Activated CD4-positive, alpha-beta T cell treated with anti-CD3 and anti-CD28 coated beads for 36 hours (primary cell): ENCODE results near the gene PHC2. TPM values are rescaled to one million over a fixed set of nuclear protein-coding genes. Genes with fewer than 3 reads are reported as not detected.

Experiments used
- ATAC-seq: fragments of 200-7000 bp; cut with Tn5 transposase; one replicate; pipeline ENCODE4 v1.10.0; 2021; ENCODE audit warnings: mild to moderate bottlenecking, moderate library complexity
- CTCF ChIA-PET: fragments of 350-600 bp; sonication (Branson Sonifier 250); formaldehyde crosslinking; loops from one replicate; lab custom pipeline; 2021; ENCODE audit warnings: antibody characterized with exemption; lab: Charles Lee
- POLR2A ChIA-PET: fragments of 350-600 bp; sonication (Branson Sonifier 250); formaldehyde crosslinking; loops from one replicate; lab custom pipeline; 2021; ENCODE audit warnings: antibody characterized with exemption, inconsistent platforms; lab: Charles Lee
- DNase-seq: peaks from one replicate; pipeline ENCODE4 v3.0.0-alpha.2; 2020
- H3K27ac Mint-ChIP-seq: one replicate; pipeline ENCODE4 v1.8.0; 2021; ENCODE audit warnings: mixed read lengths
- H3K27me3 Mint-ChIP-seq: one replicate; pipeline ENCODE4 v1.8.0; 2021; ENCODE audit warnings: mixed read lengths
- H3K36me3 Mint-ChIP-seq: one replicate; pipeline ENCODE4 v1.8.0; 2021; ENCODE audit warnings: low read depth, mixed read lengths
- H3K4me1 Mint-ChIP-seq: one replicate; pipeline ENCODE4 v1.8.0; 2021; ENCODE audit warnings: mixed read lengths
- H3K4me3 Mint-ChIP-seq: one replicate; pipeline ENCODE4 v1.8.0; 2021; ENCODE audit warnings: mild to moderate bottlenecking, moderate library complexity, mixed read lengths
- H3K9me3 Mint-ChIP-seq: one replicate; pipeline ENCODE4 v1.8.0; 2021; ENCODE audit warnings: low read depth, mixed read lengths
- intact Hi-C, 2 experiments: fragments of 100-400 bp; cut with DNase I in 1 of 2; cut with micrococcal nuclease in 1 of 2; formaldehyde crosslinking; loops; one replicate each; pipeline versions ENCODE4 v1.14.2 to v1.15.1; 2022 to 2024; cut with DNase I, micrococcal nuclease
- total RNA-seq, 2 experiments: library from RNA; stranded (reverse); gene quantifications; one replicate each; pipeline ENCODE4 v1.2.3, GENCODE V29; 2021

PHC2 gene
- total RNA-seq, 2 experiments from 2014 or later, result 23.8 to 28.4 TPM

DNA sequence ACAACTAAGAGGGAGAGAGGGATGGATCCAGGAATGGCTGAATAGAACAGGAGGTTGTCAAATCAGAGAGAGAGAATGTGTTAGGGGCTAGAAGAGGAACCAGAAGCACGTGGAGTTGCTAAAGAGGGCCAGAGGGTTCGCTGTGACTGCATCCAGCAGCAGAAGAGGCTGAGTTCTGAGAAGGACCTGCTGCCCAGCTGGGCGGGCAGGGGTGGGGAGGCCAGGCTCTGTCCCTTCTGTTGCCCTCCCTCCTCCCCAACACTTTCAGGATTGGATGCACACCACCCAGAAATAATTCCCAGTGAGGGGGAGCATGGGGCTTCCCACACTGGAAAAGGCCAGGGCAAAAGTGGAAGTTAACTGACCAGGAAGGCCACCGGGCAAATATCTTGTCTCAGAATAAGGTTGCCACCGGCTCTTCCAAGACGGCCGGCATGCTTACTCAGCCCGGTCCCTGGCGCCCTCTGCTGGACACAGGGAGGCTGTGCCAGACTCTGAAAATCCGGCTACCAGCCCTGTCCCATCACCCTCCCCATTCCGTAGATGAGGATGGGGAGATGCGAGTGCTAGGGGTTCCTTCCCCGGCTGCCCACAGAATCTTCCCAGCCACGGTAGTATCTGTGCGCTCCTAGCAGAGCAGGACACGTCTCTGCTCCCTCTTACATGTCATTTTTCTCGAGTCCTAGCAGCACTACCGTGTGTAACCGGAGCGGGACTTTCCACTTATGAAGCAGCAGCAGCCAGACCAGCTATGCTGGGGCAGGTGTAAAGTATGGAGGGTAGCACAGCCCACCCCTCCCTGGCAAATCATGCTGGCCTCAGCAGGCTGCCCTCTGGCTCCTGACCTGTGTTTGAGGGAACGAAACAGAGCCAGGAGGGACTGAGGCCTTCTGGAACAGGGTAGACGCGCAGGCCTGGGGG, 63.1 kb downstream of the PHC2 start:
- ChIA-PET POLR2A (no interaction called here), CTCF (interaction anchor here (1.1 to 6.6 kb wide), 3 partner anchors 16 to 71 kb away, joined by 3 to 56 read pairs (median 3); no protein-coding TSS in a partner anchor)
- H3K9me3 Mint-ChIP-seq, result no peaks in the 10 kb centered on the region
- ATAC-seq (peak; percentile 96), DNase-seq (peak; percentile 93)
- peaks cover 2% of the 10 kb centered on the region for H3K4me1 Mint-ChIP-seq
- H3K4me3 Mint-ChIP-seq, result no peak overlapping the region
- no peaks in the 10 kb centered on the region for H3K36me3 Mint-ChIP-seq
- no peaks in the 10 kb centered on the region for H3K27me3 Mint-ChIP-seq
- no peak overlapping the region for H3K27ac Mint-ChIP-seq
- intact Hi-C loops, result loop anchor here (1.0 to 5.0 kb wide), 6 partner anchors 72 to 255 kb away; partner anchors contain the start of gene ZSCAN20 (in 1 of the 2)

DNA sequence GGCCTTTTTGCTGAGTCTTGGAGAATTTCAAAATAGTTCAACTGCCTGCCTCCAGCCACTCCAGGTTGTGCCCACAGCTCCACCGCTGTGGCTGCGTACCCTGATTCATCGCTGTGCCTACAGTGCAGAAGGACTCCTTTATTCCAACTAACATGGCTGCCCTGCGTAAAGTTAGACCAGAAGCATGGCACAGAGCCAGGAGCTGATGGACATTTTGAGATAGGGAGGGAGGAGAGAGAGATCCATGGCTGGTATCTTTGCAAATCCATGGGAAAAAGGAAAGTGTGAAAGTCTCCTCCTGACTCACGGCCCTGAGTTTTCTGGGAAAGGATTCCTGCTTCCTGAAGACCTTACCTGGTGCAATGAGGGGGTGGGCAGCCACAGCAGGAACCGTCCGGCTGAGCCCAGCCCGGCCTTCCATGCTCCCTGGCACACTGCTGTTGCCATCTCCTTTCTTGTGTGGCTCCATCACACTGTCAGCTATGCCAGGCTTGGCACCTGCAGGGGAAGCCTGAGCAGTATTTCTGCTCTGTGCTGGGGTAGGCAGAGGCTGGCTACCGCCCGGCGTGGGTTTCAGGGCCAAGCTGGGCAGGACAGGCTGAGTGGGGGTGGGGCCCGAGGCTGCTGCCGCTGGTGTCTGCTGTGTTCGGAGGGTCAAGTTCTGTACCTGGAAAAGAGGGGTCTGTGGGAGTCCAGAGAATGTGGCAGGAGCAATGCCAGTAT, 64.0 kb downstream of the PHC2 start:
- POLR2A ChIA-PET, result no interaction called here
- H3K9me3 Mint-ChIP-seq, result no peaks in the 10 kb centered on the region

DNA sequence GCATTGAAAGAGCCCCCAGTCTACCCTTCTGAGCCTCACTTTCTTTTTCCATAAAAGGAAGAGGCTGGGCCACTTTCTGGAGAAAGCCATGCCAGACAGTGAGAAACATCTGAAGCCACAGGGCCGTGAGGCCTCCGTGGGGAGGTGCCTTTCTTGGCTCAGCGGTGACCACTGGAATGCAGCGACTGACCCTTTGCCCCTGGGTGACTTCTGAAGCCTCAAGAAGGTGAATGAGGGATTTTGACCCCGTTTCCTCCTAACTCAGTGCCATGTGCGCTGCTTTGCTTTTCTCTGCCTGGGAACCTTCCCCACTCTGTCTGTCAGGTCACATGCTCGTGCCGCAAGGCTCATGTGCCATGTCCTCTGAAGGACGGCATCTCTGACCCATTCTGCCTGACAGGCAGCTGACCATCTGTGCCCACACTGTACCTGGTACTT, 65.3 kb downstream of the PHC2 start:
- Mint-ChIP-seq H3K27ac (no peak overlapping the region), H3K36me3 (no peaks in the 10 kb centered on the region), H3K4me1 (peaks cover 5% of the 10 kb centered on the region), H3K4me3 (no peak overlapping the region), H3K27me3 (no peaks in the 10 kb centered on the region), H3K9me3 (no peaks in the 10 kb centered on the region)
- CTCF ChIA-PET, result interaction anchor here (6.6 kb wide), 1 partner anchor 69 kb away, joined by 56 read pairs; no protein-coding TSS in a partner anchor
- intact Hi-C loops, result loop anchor here (5.0 kb wide), 3 partner anchors 92 to 247 kb away; partner anchors contain the start of gene ZSCAN20 (in 1 of the 2)
- ATAC-seq (no peak), DNase-seq (no peak)
- POLR2A ChIA-PET, result no interaction called here

More for the DNA sequence above, 64.0 kb downstream of the PHC2 start:
- Mint-ChIP-seq H3K36me3 (no peaks in the 10 kb centered on the region), H3K4me1 (peaks cover 2% of the 10 kb centered on the region), H3K27ac (no peak overlapping the region), H3K27me3 (no peaks in the 10 kb centered on the region), H3K4me3 (no peak overlapping the region)
- intact Hi-C loops, result loop anchor here (1.0 to 5.0 kb wide), 6 partner anchors 72 to 255 kb away; partner anchors contain the start of gene ZSCAN20 (in 1 of the 2)
- CTCF ChIA-PET, result interaction anchor here (0.7 to 6.6 kb wide), 4 partner anchors 15 to 274 kb away, joined by 3 to 56 read pairs (median 3); no protein-coding TSS in a partner anchor
- no peak for DNase-seq
- no peak for ATAC-seq

DNA sequence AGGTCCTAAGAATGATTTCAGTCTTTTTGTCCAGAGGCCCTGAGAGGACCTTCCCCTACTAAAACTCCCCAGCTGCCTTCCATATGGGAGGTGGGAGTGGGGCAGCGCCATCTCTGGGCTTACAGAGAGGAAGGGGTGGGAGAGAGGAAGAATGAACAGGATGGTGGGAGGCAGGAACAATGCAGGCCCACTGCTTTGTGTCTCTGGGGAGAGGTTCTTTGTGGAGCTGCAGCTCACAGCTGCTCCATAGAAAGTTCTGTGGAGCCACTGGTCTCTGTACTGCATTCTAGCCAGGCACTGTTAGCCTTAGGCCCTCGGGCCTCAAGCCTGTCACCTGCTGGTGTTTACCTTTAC, 66.4 kb downstream of the PHC2 start:
- intact Hi-C loops, result no loop called here
- no peak for DNase-seq
- H3K36me3 Mint-ChIP-seq, result no peaks in the 10 kb centered on the region
- ChIA-PET POLR2A (no interaction called here), CTCF (interaction anchor here (1.5 to 6.6 kb wide), 2 partner anchors 9 to 68 kb away, joined by 5 to 56 read pairs; no protein-coding TSS in a partner anchor)
- no peak overlapping the region for H3K4me3 Mint-ChIP-seq
- no peaks in the 10 kb centered on the region for H3K27me3 Mint-ChIP-seq
- H3K9me3 Mint-ChIP-seq, result no peaks in the 10 kb centered on the region
- H3K4me1 Mint-ChIP-seq, result peaks cover 5% of the 10 kb centered on the region
- no peak for ATAC-seq
- H3K27ac Mint-ChIP-seq, result no peak overlapping the region

DNA sequence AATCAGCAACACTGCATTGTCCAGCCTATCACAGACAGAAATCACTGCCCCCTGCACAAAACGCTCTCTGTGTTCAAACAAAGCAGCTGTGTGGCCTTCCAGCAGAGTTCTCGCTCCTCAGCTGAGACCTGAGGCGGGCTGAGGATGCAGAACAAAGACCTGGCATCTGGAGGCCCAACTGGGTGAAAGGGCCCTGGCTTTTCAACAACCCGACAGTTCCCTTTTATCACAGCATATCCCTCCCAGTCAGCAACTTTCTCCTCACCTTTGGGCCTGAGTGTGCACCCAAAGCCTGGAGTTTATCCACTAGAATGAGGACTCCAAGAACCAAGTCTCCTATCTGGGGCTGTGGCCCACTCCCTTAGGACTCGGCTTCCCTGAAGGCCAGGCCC, 67.4 kb downstream of the PHC2 start:
- no peaks in the 10 kb centered on the region for H3K27me3 Mint-ChIP-seq
- peaks cover 5% of the 10 kb centered on the region for H3K4me1 Mint-ChIP-seq
- ATAC-seq (no peak), DNase-seq (no peak)
- no peak overlapping the region for H3K27ac Mint-ChIP-seq
- H3K4me3 Mint-ChIP-seq, result no peak overlapping the region
- H3K36me3 Mint-ChIP-seq, result no peaks in the 10 kb centered on the region
- no peaks in the 10 kb centered on the region for H3K9me3 Mint-ChIP-seq
- POLR2A ChIA-PET, result no interaction called here
- intact Hi-C loops, result no loop called here
- CTCF ChIA-PET, result interaction anchor here (1.5 to 6.6 kb wide), 3 partner anchors 7 to 67 kb away, joined by 5 to 56 read pairs (median 14); no protein-coding TSS in a partner anchor

DNA sequence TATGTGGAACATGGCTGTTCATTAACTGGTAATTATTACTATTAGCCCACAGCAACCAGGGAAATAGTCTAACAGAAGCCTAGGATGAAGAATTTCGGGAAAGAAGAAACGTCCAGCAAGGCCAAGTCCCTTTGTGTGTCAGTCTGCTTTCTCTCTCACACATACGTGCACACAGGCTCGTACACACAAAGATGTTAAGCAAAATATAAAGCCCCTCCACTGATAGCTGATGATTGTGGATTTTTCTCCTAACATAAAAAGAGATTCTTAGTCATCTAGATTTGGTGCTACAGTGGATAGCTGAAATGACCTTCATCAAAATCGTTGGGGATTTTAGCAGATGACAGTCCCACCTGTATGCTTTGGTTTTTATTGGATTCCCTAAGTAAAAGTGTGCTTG, 67.9 kb downstream of the PHC2 start:
- no peaks in the 10 kb centered on the region for H3K9me3 Mint-ChIP-seq
- DNase-seq (no peak), ATAC-seq (no peak)
- intact Hi-C loops, result no loop called here
- no peak overlapping the region for H3K4me3 Mint-ChIP-seq
- CTCF ChIA-PET, result interaction anchor here (3.4 kb wide), 1 partner anchor 67 kb away, joined by 14 read pairs; no protein-coding TSS in a partner anchor
- H3K4me1 Mint-ChIP-seq, result peaks cover 5% of the 10 kb centered on the region
- POLR2A ChIA-PET, result no interaction called here
- no peaks in the 10 kb centered on the region for H3K36me3 Mint-ChIP-seq
- H3K27me3 Mint-ChIP-seq, result no peaks in the 10 kb centered on the region
- H3K27ac Mint-ChIP-seq, result no peak overlapping the region

DNA sequence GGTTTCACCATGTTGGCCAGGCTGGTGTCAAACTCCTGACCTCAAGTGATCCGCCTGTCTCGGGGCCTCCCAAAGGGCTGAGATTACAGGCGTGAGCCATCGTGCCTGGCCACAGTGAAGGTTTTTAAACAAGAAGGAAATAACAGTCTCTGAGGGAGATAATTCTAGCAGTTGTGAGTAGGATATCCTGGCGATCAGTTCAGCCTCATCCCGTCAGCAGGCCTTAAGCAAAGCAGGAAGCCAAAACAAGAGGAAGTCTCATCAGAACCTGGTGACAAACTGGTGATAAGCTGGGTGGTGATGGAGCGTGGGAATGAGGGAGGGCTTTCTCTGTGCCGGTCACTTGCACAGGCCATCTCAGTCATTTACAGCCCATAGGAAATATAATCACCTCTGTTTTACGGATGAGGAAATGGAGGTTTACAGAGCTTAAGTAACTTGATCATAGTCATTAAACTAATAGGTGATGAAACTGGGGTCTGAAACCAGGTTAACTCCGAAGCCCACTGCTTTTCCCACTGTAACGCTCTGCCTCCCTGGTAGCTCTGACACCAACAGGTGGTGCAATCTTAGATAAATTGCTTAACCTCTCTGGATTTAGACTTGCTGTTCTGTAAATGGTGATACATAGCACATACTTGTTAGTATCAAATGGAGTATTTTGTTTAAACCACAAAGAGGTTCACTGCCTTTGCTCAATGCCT, 69.2 kb downstream of the PHC2 start:
- ChIA-PET CTCF (interaction anchor here (0.6 to 3.4 kb wide), 3 partner anchors 66 to 124 kb away, joined by 3 to 14 read pairs (median 3); no protein-coding TSS in a partner anchor), POLR2A (no interaction called here)
- H3K4me3 Mint-ChIP-seq, result no peak overlapping the region
- peaks cover 3% of the 10 kb centered on the region for H3K4me1 Mint-ChIP-seq
- H3K27me3 Mint-ChIP-seq, result no peaks in the 10 kb centered on the region
- intact Hi-C loops, result no loop called here
- H3K36me3 Mint-ChIP-seq, result no peaks in the 10 kb centered on the region
- DNase-seq (no peak), ATAC-seq (no peak)
- no peak overlapping the region for H3K27ac Mint-ChIP-seq
- H3K9me3 Mint-ChIP-seq, result no peaks in the 10 kb centered on the region

DNA sequence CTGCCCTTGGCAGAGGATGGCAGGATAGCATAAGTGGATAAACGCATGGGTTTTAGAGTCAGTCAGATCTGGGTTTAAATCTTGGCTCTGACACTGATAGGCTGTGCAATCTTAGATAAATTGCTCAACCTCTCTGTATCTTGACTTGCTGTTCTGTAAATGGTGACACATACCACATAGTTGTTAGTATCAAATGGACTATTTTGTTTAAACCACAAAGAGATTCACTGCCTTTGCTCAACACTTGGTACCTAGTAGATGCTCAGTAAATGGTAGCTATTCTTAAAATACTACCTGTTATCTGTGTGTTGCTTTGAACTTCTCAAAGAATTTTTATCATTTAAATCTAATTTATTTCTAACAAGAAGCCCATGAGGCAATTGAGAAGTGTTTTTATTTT, 70.5 kb downstream of the PHC2 start:
- H3K4me1 Mint-ChIP-seq, result peaks cover 3% of the 10 kb centered on the region
- no peaks in the 10 kb centered on the region for H3K27me3 Mint-ChIP-seq
- ATAC-seq (no peak), DNase-seq (no peak)
- H3K36me3 Mint-ChIP-seq, result no peaks in the 10 kb centered on the region
- ChIA-PET CTCF (interaction anchor here (1.0 to 3.4 kb wide), 2 partner anchors 9 to 64 kb away, joined by 3 to 14 read pairs; no protein-coding TSS in a partner anchor), POLR2A (no interaction called here)
- intact Hi-C loops, result no loop called here
- no peak overlapping the region for H3K4me3 Mint-ChIP-seq
- no peaks in the 10 kb centered on the region for H3K9me3 Mint-ChIP-seq
- no peak overlapping the region for H3K27ac Mint-ChIP-seq

DNA sequence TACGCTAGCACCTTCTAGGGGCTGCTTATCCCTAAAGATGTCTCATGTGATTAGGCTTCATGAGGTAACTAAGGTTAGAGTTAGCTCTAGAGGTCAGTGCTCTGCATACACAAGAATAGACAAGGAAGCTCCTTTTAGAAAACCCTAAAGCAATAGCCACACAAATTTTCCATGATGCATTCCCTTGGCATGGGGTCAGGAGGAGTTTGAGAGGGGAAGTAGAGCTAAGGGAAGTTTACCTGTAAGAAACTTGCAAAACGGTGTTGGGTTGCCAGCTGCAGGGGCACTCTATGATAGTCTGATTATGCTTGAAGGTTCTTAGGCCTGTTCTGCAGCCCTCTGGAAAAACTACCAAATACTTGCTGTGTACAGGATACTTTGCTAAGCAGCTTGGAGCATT, 71.0 kb downstream of the PHC2 start:
- DNase-seq, result no peak
- POLR2A ChIA-PET, result no interaction called here
- no peak for ATAC-seq
- H3K9me3 Mint-ChIP-seq, result no peaks in the 10 kb centered on the region
- no peak overlapping the region for H3K4me3 Mint-ChIP-seq
- H3K27ac Mint-ChIP-seq, result no peak overlapping the region
- H3K36me3 Mint-ChIP-seq, result no peaks in the 10 kb centered on the region
- intact Hi-C loops, result no loop called here
- CTCF ChIA-PET, result interaction anchor here (0.6 to 3.4 kb wide), 3 partner anchors 10 to 249 kb away, joined by 3 to 14 read pairs (median 3); no protein-coding TSS in a partner anchor
- peaks cover 3% of the 10 kb centered on the region for H3K4me1 Mint-ChIP-seq
- H3K27me3 Mint-ChIP-seq, result no peaks in the 10 kb centered on the region

DNA sequence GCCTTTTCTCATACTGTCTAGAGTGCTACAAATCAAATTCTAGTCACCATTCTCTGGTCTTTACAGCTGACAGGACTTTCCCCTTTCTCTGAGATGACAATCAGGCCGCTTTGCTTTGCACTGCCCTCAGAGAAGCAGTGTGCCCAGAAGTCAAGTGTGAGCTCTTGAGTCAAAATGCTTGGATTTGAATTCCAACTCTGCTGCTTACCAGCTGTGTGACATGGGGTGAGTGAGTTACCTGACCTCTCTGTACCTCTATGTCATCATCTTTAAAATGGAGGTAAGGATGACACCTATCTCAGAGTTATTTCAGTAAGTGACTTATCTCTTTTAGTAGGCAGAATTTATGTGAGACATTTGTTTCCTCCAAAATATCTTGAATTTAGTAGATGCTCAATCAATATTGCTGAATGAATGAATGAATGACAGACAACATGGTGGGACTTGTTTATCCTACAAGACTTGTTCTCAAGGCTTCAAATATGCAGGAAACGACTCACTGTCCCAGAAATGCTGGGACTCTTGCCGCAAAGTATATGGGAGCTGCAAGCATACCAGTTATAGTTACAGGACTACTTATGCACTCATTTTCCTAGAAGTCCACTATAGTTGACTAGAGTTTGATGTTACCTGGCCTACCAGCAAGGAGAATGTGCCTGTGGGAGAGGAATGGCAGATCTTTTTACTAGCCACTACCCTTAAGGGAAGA, 71.9 kb downstream of the PHC2 start:
- H3K4me3 Mint-ChIP-seq, result no peak overlapping the region
- H3K36me3 Mint-ChIP-seq, result no peaks in the 10 kb centered on the region
- H3K27me3 Mint-ChIP-seq, result no peaks in the 10 kb centered on the region
- ATAC-seq, result no peak
- intact Hi-C loops, result no loop called here
- no peak overlapping the region for H3K27ac Mint-ChIP-seq
- ChIA-PET POLR2A (no interaction called here), CTCF (no interaction called here)
- H3K4me1 Mint-ChIP-seq, result peaks cover 3% of the 10 kb centered on the region
- no peaks in the 10 kb centered on the region for H3K9me3 Mint-ChIP-seq
- no peak for DNase-seq
